GM18858 (cell line): Measurements from ENCODE around the gene AQP12A.

Experiments used
- ATAC-seq: cut with Tn5 transposase; IDR thresholded peaks from one replicate; pipeline ENCODE4 v1.9.1; 2021; ENCODE audit not compliant: unreplicated experiment

Gene AQP12A

DNA sequence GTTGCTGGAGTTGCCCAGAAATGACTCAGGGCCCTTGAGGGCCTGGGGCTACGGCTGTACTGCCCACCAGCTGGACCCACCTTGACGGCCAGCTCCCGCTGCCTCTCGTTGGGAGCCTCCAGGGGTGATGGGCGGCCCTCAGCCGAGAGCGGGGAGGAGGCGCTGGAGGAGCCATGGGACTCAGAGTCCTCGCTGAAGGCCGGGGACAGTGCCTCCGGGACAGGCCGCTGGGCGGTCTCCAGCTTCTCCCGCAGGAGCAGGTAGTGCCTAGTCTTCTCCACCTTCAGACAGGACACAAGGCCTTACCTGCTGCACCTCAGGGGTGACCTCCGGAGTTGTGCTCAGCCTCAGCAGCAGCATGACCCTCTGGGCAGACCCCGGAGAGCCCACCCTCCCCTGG is 30.7 kb downstream of the AQP12A start:
- ATAC-seq = no peak

DNA sequence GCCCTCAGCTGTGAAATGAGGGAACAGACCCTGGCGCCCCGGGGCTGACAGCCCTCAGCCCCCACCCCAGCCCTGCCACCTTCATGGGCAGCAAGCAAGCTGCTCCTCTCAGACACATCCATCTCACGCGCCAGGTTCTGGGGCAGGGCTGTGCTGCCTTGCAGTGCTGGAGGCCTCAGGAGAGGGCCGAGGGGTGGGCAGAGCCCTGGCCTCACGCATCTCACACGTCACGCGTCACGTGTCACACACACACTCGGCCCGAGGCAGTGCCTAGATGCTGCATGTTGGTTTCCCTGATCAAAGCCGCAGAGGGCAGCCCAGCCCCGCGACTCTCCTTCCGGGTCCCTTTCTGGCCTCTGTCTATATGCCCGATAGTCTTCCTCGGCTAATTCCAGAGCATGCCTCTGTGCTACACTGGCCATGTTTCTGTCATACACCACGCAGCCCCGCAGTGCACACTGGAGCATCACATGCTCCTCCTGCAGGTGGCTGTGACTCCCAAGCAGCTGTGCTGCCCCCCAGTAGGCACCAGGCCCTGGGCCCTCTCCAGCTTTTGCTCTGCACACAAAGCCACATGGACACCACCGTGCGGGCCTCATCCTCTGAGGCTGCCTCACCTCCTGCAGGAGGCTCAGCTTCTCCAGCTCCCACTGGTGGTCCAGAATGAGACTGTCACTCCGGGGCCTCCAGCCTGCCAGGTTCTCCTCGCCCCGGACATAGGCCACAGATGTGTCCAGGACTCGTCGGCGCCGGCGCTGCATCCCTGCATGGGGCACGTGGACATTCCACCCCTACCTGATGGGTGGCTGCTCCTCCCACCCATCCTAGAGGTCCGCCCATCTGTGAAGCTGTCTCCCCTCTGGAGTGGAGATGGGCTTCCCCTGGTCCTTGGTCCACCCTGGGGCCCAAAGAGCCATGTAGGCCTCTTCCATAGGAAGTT is 31.4 kb downstream of the AQP12A start:
- no peak for ATAC-seq

DNA sequence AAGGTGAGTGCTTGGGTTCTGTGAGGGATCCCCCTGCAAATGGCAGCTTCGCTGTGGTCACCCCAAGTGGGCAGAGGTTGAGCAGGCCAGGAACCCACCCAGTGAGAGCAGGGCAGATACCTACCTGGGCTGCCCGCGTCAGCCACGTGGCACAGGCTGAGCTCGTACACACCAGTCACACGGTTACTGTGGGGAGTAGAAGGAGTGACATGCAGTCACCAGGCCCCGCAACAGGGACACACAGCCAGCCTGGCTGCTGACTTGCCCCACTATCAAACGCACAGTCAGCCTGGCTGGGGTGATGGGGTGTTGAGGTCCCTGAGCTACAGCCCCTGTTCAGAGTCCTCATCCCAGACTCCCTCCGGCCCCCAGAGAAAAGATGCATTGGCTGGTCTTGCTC is 32.2 kb downstream of the AQP12A start:
- no peak for ATAC-seq

DNA sequence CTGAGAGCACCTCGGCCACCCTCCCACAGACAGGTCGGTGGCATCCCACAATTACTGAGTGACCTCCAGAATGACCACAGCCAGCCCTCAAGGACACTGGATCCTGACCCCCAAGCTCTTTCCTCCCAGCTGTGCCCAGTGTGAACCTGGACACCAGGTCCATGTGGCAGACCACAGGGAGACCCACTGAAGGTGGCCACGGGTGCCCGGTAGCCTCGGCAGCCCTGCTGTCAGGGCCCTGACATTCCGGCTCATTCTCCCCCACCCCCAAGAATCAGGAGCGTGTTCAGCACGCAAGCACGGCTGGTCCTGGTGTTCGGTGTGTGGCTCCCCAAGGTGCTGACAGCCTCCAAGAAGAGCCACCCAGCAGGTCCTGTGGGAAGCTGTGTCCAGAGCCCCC is 32.8 kb downstream of the AQP12A start:
- ATAC-seq = no peak

DNA sequence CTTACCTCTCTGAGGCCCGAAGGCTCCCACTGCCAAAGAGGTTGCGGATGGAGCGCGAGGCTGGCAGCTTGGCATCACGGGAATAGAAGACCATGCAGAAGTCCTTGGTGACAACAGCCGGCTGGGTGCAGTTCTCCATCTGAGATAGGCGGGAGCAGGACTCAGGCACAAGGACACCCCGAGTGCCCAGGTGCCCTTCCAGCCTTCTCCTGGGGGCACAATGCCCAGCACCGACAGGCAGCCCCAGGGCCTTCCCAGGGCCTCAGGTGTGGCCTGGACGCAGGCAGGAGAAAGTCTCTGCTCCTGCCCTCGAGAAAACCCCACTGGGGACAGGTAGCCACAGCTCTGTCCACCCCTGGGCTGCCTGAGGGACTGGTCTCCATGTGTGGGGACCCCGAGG is 33.6 kb downstream of the AQP12A start:
- no peak for ATAC-seq

DNA sequence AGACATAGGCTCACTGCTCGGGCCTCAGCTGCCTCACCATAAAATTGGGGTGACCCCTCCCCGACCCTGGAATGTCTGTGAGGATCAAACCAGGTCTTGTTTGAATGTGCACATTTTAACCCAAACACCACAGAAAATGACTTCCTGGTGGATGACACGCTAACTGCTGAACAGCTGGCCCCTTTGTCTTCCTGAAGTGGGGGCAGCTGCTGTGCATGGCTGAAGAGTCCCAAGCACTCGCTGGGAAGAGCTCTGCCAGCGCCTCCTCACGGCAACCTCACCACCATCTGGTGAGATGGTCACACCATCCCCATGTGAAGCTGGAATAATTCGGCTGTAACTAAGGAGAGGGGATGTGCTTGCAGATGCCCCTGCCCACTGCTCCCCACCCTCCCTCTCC is 34.0 kb downstream of the AQP12A start:
- no peak for ATAC-seq

DNA sequence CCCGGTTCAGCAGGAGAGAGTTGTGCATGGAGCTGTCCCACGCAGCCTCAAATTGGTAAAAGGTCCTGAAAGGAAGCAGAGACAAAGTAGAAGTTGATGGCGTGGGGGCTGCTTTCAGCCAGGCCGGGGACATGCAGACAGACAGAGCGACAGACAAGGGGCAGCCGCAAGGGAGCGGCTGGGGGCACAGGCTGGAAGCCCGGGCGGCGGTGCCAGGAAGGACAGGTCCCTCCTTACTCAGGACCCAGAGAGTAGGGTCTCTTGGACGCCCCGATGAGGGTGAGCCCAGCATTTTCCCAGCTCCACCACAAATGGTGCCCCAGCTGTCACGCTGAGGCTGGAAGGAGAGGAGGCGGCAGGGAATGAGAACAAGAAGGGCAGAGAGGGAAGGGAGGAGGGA is 35.2 kb downstream of the AQP12A start:
- ATAC-seq = no peak

DNA sequence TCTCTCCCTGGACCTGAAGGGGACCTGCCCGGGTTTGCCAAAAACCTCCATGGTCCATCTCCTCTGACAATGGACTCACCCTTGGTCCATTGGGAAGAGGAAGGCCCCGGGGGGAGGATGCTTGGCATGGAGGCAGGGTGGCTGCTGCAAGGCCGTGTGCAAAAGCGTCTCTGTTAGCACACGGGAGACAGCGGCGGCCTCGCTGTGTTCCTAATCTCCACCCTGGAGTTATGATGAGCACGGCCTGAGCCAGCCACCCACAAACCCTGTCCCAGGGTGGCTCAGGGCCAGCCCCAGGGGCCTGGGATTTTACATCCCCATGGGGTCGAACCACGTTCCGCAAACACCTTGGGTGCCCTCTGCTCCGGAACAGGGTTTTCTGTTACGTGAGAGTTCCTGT is 35.8 kb downstream of the AQP12A start:
- no peak for ATAC-seq

DNA sequence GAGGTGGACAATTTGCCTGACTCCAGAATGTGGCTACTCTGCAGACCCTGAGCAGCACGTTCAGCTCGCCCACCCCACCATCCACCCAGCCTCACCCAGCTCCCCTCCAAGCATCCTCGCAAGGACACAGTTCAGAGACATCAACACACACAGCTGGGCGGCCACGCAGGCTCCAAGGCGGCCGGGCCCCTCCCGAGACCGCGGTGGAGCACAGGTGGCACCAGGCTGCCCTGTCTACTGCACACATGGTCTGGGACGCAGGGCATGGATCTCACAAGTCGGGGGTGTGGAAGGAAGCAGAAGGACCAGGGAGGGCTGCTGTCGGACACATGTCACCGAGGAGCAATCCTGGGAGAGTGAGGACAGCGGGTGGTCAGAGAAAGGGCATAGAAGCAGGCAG is 36.2 kb downstream of the AQP12A start:
- no peak for ATAC-seq

DNA sequence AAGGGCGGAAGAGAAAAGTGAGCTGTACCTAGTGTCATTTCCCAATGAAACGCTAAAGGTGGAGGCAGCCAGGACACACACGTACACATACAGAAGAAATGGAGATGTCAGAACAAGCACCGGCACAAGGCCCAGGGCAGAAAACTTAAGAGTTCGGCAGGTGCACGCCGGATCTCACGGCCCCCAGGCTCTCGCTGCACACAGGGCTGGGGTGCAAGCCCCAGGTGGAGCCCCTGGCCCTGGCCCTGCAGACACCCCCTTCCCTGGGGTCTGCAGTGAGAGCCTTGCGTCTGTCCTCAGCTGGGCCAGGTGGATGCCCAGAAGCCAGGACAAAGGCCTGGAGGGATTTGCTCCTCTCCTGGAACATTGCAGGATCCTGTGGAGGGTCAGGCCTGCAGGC is 36.7 kb downstream of the AQP12A start:
- no peak for ATAC-seq

DNA sequence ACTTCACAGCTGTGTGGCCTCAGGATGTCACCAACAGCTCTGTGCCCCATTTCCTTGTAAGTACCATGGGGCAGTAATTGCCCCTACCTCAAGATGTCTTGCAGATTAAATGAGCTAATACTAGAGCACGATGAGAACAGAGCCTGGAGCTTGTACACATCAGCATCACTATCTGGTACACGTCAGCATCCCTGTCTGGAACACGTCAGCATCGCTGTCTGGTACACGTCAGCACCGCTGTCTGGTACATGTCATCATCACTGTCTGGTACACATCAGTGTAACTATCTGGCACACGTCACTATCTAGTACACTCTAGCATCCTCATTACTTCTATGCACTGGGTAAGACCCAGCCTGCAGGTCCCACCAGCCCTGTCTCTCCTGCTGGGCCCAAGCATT is 37.2 kb downstream of the AQP12A start:
- ATAC-seq = no peak

DNA sequence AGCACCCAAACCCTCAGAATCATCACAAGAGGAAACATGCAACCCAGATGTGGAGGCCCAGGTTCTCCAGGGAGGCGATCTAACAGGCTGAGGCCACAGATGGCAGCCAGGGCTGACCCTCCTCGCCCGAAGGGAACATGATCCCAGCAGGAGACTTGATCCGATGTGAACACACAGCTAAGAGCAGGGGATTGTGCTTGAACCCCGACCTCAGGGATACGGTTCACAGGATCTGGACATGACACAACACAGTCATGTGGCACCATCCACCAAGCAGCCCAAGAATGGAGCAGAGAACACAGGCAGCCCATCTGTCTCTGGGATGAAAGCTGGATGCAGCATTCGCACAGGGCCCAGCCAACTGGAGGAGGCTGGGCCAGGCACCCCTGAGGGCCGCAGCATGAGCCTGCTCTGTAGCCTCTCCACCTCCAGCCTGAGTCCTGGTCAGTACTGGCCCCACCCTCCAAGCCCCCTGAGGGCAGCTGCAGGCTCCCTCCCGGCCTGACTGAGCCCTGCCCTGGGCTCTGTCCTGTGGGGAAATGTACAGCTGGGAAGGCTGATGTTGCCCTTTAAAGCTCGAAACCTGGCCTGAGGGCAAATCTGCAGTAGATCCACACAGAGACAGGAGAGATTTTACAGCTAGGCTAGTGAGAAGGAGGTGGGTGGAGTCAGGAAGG is 39.0 kb downstream of the AQP12A start:
- ATAC-seq = no peak

DNA sequence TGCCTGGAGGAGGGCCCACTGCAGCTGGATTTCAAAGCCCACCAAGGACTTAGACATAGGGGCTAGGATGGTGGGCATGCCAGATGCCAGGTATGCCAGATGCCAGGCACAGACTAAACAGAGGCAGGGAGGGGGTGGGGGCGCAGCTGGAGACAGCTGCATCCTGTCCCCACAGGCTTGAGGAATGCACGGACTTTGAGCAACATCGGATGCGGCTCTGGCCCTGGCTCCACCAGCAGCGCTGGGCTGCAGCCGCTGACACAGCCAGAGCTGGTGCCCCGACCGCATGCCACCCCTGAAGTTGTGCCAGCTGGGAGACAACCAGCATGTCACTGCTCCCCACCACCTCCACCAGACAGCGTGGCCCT is 39.5 kb downstream of the AQP12A start:
- ATAC-seq = no peak

DNA sequence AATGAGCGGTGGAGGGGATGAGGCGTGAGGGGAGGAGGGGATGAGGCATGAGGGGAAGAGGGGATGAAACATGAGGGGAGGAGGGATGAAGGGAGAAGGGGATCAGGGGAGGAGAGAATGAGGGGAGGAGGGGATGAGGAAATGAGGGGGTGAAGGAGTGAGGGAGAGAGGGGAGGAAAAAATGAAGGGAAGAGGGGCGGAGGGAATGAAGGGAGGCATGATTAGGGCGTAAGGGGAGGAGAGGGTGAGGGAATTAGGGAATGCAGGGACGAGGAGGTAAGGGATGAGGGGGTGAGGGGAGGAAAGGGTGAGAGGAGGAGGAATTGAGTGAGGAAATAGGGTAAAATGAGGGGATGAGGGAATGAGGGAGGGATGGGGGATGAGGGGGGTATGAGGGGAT is 40.5 kb downstream of the AQP12A start:
- ATAC-seq = no peak

DNA sequence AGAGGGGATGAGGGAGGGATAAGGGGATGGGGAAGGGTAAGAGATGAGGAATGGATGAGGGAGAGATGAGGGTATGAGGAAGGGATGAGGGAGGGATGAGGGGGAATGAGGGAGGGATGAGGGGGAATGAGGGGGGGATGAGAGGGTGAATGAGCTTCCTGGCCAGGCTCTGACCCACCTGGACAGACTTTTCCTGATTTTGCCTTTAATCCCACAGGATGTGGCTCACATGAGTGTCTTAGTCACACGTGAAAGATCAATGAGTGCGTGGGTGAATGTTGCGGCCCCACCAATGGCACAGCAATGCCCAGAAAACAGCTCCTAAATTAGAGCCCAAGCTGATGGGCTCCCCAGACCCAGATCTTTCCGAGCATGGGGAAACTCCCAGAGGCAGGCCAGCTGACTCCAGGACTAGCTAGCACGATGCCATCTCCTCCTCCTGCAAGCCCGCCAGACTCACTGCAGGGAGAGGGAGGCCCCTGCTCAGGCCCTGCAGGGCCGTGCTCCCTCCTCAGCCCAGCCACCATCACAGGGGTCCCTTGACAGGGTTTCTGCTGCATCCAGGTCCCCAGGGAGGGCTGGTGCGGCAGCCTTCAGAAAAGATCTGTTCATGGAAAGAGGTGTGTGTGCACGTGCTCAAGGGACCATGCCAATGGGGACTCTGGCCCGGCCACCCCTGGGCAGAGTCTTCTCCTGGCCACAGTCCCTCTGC is 41.4 kb downstream of the AQP12A start:
- ATAC-seq = no peak

DNA sequence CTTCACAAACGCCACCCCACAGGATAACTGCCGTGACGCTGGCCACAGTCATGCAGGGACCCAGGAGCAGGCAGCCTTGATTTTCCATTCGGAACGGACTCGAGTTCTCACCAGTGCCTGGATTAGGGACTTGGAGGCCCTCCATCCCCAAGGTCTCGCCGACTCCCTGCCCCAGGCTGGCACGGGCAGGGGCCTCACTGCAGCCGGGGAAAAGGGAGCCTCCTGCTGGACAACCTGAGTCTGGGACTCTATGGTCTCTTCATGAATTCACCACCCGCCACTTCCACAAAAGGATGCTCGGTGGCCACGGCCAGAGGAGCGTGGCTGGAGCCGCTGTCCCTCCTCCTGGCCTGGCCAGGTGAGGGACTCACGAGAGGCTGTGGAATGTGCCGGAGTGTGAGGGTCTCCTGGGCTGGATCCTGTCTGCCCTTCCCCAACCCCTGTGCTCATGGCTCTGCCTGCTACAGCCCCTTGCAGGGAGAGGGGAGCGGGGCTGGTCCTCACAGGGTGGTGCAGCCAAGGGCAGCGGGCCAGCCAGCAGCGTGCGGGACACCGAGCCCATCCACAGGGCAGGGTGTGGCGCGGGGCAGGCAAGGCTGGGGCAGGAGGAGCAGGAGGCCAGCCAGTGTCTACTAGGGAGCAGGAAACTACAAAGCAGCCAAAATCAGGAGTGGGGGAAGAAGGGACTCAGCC is 42.3 kb downstream of the AQP12A start:
- ATAC-seq = no peak

DNA sequence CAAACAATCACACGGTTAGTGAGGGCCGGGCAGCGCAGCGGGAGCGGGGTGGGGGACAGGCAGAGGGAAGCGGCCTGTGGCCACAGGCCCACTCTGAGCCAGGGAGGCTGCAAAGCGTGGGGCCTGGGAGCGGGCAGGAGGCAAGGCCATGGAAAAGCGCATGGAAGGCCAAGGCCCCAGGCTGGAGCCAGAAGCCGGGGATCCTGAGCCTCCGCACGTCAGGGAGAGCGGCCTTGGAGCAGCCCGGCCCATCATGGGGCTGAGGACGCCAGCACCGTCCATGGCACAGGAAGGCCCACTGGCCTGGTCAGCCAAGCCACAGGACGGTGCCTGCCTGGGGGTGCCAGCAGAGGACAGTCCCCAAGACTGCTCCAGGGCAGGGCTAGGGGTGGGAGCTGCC is 43.1 kb downstream of the AQP12A start:
- no peak for ATAC-seq

DNA sequence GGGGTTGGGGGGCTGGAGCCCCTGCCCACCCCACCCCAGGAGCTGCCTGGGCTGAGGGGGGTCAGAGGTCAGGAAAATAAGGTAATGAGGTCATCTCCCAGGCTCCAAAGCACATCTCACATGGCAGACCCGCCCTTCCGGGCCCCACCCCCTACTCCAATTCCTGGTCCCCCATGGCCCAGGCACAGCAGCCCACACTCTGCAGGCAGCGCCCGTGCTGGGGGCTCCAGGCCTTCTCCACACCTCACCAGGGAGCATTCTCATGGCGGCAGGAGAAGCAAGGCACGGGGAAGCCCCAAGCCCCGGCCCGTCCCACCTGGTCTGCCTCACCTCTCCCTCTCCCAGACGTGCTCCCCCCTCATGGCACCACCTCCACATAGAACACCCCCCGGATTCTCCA is 43.8 kb downstream of the AQP12A start:
- no peak for ATAC-seq

DNA sequence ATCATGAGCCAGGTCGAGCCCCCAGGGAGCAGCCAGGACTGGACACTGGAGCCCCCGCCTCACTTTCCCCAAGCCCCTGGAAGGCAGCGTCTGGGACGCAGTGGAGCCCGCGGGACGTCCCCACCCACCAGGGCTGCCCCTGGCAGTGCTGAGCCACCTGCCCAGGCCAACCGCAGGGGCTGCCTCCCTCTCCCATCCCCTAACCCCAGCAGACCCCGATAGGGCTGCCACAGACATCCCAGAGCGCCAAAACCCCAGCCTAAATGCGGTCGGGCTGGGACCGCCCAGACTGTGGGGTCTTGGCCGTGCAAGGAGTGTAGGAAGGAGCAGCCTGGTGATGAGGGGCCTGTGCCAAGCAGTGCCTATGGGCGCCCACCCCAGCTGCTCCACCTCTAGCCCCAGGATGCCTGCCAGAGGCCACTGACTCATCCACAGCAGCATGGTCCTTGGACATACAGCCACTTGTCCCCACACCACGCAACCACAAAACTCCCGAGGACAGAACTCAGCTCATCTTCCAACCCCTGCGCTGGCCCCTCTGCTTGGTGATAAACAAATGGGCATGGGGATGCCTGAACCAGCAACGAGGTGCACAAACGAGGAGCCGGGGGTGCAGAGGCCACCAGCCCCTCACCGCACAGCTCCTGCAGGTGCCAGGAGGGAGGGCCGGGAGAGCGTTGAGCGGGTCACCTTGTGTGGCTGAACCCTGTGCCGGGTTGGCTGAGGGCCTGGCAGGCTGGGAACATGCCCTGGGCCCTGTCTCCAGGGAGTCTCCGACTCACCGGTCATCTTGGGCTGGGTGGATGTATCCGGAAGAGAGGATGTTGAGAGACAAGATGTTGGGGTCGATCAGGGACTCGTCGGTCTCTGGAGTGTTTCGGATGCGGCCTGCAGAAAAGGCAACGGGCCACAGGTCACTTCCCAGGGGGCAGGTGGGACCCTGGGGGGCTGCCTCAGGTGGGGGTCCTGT is 44.9 kb downstream of the AQP12A start:
- no peak for ATAC-seq

DNA sequence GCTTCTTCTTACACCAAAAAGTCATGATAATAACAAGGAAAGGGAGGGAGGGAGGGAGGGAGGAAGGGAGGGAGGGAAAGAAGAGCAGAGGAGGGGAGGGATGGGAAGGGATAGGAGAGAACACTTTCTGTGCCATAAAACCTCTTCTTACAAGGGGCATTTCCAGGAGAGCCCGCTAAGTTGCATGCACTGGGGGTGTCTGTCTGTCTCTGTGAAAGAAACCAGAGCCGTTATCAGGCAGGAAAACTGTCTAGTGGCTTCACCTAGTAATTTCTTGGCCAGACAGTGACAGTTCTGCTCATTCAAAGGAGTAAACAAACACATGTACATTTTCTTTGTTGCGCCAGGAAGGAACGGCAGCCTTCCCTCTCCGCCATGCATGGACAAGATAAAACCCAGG is 45.8 kb downstream of the AQP12A start:
- ATAC-seq = no peak
